ENCODE measurements around the gene MEI1.

The MEI1 gene

GRCh38 chr22:41822317-41823057 lies 123.2 kb downstream of the MEI1 start:
- ChIA-PET CTCF (interaction anchor here (0.6 to 3.2 kb wide), 14 partner anchors 8 to 168 kb away, joined by 3 to 13 read pairs (median 3); partner anchors contain the start of gene CCDC134), POLR2A (interaction anchor here (1.4 kb wide), 1 partner anchor 22 kb away, joined by 4 read pairs; the partner anchor contains the start of gene CCDC134)
- DNase-seq (ENCODE audit: extremely low spot score), result peak; percentile 69
- TF ChIP-seq, protein P1, sequence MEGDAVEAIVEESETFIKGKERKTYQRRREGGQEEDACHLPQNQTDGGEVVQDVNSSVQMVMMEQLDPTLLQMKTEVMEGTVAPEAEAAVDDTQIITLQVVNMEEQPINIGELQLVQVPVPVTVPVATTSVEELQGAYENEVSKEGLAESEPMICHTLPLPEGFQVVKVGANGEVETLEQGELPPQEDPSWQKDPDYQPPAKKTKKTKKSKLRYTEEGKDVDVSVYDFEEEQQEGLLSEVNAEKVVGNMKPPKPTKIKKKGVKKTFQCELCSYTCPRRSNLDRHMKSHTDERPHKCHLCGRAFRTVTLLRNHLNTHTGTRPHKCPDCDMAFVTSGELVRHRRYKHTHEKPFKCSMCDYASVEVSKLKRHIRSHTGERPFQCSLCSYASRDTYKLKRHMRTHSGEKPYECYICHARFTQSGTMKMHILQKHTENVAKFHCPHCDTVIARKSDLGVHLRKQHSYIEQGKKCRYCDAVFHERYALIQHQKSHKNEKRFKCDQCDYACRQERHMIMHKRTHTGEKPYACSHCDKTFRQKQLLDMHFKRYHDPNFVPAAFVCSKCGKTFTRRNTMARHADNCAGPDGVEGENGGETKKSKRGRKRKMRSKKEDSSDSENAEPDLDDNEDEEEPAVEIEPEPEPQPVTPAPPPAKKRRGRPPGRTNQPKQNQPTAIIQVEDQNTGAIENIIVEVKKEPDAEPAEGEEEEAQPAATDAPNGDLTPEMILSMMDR (IDR thresholded peaks at IDR 0.05; ENCODE audit: control extremely low read depth, extremely low read depth, low read depth, missing control alignments), result peak; percentile 55

DNA sequence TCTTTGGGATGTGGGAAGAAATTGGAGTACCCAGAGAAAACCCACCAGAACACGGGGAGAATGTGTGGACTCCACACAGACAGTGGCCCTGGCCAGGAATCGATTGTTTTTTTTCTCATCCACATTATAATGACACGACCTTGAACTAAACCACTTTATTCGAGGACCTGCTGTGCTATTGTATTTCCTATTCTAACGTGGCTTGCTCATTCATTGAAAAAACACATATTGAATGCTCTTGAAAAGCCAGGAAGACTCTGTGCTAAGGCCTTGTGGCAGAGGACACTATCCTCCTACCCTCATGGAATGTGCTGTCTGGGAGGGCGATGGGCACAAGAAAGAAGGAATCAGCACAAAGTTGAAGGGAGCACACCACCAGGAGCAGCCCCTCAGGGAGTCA lies 124.5 kb downstream of the MEI1 start:
- DNase-seq (ENCODE audit: extremely low spot score), result no peak
- ChIA-PET CTCF (no interaction called here), POLR2A (no interaction called here)
- TF ChIP-seq, protein P1 (IDR thresholded peaks at IDR 0.05; ENCODE audit: control extremely low read depth, extremely low read depth, low read depth, missing control alignments), result no peak

GRCh38 chr22:41825376-41825775 lies 126.1 kb downstream of the MEI1 start:
- ChIA-PET POLR2A (interaction anchor here (0.5 kb wide), 1 partner anchor 117 kb away, joined by 3 read pairs; no protein-coding TSS in a partner anchor), CTCF (interaction anchor here (1.0 to 4.8 kb wide), 2 partner anchors 116 to 132 kb away, joined by 3 to 33 read pairs; no protein-coding TSS in a partner anchor)
- no peak for DNase-seq (ENCODE audit: extremely low spot score)
- TF ChIP-seq, protein P1 (IDR thresholded peaks at IDR 0.05; ENCODE audit: control extremely low read depth, extremely low read depth, low read depth, missing control alignments), result no peak

- ChIA-PET POLR2A (interaction anchor here (0.5 to 1.1 kb wide), 2 partner anchors 46 to 116 kb away, joined by 3 to 5 read pairs; no protein-coding TSS in a partner anchor), CTCF (interaction anchor here (1.0 to 4.8 kb wide), 6 partner anchors 9 to 131 kb away, joined by 3 to 33 read pairs (median 6); no protein-coding TSS in a partner anchor)
- DNase-seq (ENCODE audit: extremely low spot score), result no peak
- TF ChIP-seq, protein P1 (IDR thresholded peaks at IDR 0.05; ENCODE audit: control extremely low read depth, extremely low read depth, low read depth, missing control alignments), result no peak
These were observed 126.7 kb downstream of the MEI1 start for GRCh38 chr22:41826021-41826420.

DNA sequence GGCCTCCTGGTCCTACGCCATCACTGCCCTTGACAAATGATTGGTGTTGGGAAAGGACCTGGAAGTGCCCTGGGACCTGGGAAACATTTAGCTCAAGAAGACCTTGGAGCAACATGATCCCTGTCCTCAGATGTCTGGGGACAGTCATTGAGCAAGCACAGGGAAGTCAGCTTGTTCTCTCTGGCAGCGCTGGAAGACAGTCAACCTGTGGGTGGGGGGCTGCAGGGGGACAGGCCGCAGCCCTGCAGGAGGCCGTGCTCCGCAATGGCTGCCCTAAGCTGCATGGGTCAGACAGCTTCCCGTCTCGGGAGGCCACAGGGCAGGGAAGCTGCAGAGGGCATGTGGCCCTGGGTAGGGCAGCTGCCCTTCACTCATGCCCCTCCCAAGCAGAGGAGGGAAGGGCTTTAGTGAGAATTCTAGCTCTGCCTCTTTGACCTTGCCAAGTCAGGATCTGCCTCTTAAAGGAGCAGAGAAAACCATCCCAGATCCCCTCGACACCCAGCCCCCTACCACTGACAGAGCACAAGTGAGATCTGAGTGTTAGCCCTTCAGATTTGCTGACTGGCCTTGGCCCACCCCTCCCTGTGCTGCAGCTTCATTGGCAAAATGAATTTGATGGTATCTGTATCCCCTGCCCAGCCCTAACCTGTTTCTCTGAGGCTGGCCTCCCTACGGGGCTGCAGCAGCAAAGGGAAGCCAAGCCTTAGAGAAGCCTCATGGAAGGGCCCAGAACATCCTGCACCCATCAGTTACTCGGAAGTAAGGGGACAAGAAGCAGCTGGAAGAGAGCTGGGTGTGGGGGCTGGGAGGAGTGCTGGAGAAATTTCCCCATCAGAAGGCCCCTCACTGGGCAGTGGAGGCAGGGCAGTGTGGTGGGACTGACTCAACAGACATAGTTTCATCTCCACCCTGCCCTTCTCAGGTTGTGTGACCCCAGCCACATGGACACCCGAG lies 127.4 kb downstream of the MEI1 start:
- DNase-seq (ENCODE audit: extremely low spot score), result no peak
- CTCF ChIA-PET, result interaction anchor here (1.0 to 4.8 kb wide), 6 partner anchors 10 to 129 kb away, joined by 3 to 33 read pairs (median 6); no protein-coding TSS in a partner anchor
- POLR2A ChIA-PET, result interaction anchor here (1.1 kb wide), 1 partner anchor 45 kb away, joined by 5 read pairs; no protein-coding TSS in a partner anchor
- TF ChIP-seq, protein P1 (IDR thresholded peaks at IDR 0.05; ENCODE audit: control extremely low read depth, extremely low read depth, low read depth, missing control alignments), result no peak

DNA sequence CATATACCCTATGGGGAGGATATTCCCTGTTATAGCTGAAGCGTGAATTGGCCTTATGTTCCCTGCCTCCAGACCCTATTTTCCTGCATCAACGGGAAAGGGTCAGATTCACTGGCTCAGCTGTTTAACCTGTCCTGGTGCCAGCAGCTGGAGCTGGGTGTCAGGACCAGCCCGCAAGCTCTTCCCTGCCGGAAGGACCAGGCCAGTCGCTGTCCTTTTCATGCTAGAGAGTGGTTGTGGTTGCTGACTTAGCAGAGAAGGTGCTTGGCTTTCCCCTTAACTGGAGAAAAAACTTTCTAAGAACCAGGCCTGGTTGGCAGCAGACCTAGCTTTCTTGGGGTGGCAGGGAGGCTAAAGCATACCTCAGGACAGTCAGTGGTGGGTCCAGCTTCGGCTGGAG lies 128.4 kb downstream of the MEI1 start:
- POLR2A ChIA-PET, result no interaction called here
- no peak for DNase-seq (ENCODE audit: extremely low spot score)
- CTCF ChIA-PET, result interaction anchor here (1.0 to 4.8 kb wide), 6 partner anchors 9 to 130 kb away, joined by 3 to 33 read pairs (median 6); no protein-coding TSS in a partner anchor
- TF ChIP-seq, protein P1 (IDR thresholded peaks at IDR 0.05; ENCODE audit: control extremely low read depth, extremely low read depth, low read depth, missing control alignments), result no peak

Data from GM10248 (cell line).